HEK293 (cell line): ENCODE measurements around the gene CD40.

ENCODE experiments used
- CTCF ChIA-PET: fragments of 350-600 bp; formaldehyde crosslinking; extraction: SDS; loops from one replicate; lab custom pipeline; 2021; ENCODE audit warnings: antibody characterized with exemption; lab: Yijun Ruan, JAX
- POLR2A ChIA-PET: fragments of 300-600 bp; formaldehyde crosslinking; extraction: SDS; loops from one replicate; lab custom pipeline; 2020; ENCODE audit warnings: antibody characterized with exemption, inconsistent platforms; lab: Yijun Ruan, JAX
- H3K27ac ChIP-seq: fragments of 200-500 bp; sonication (Bioruptor generic); 2 replicates; pipeline ENCODE4 v1.5.1; 2014; ENCODE audit warnings: low read depth, low read length, control low read depth, inconsistent platforms; ENCODE audit errors: extremely low read depth
- H3K36me3 ChIP-seq, 2 experiments: fragments of 200-500 bp in 1 of 2; sonication (Bioruptor generic) in 1 of 2; 1 replicate in 1 of 2; 2 replicates in 1 of 2; pipeline ENCODE4 v1.5.1; 2014 to 2017; ENCODE audit warnings: inconsistent platforms in 2 of 2, low read length in 2 of 2; ENCODE audit not compliant: control insufficient read depth in 2 of 2, insufficient read depth in 1 of 2
- H3K4me1 ChIP-seq: fragments of 200-500 bp; sonication (Bioruptor generic); 2 replicates; pipeline ENCODE4 v1.5.1; 2014; ENCODE audit warnings: mild to moderate bottlenecking, low read length, inconsistent platforms; ENCODE audit not compliant: control insufficient read depth, insufficient read depth
- H3K4me3 ChIP-seq: 2 replicates; pipeline ENCODE4 v1.5.1; 2011; ENCODE audit warnings: low read depth, mild to moderate bottlenecking, control low read depth, low read length, moderate library complexity
- H3K9me3 ChIP-seq: fragments of 200-500 bp; sonication (Bioruptor generic); 2 replicates; pipeline ENCODE4 v1.5.1; 2014; ENCODE audit warnings: low read depth, low read length, inconsistent platforms; ENCODE audit not compliant: control insufficient read depth, insufficient read depth
- AEBP2 ChIP-seq: fragments of 450-650 bp; formaldehyde crosslinking; IDR thresholded peaks from 2 replicates; pipeline ENCODE4 v1.5.1; 2016; ENCODE audit warnings: missing biosample characterization, missing genetic modification characterization, borderline replicate concordance
- BCL6B ChIP-seq: fragments of 450-650 bp; formaldehyde crosslinking; IDR thresholded peaks from 2 replicates; pipeline ENCODE4 v1.5.1; 2017; ENCODE audit warnings: missing biosample characterization, missing genetic modification characterization
- GLI4 ChIP-seq: fragments of 450-650 bp; formaldehyde crosslinking; IDR thresholded peaks from 2 replicates; pipeline ENCODE4 v1.5.1; 2016; ENCODE audit warnings: missing biosample characterization, missing genetic modification characterization
- GLIS2 ChIP-seq: fragments of 450-650 bp; formaldehyde crosslinking; IDR thresholded peaks from 2 replicates; pipeline ENCODE4 v1.5.1; 2016; ENCODE audit warnings: missing biosample characterization, missing genetic modification characterization
- HIC1 ChIP-seq: fragments of 450-650 bp; formaldehyde crosslinking; IDR thresholded peaks from 2 replicates; pipeline ENCODE4 v1.5.1; 2016; ENCODE audit warnings: missing biosample characterization, missing genetic modification characterization
- KLF17 ChIP-seq: fragments of 450-650 bp; formaldehyde crosslinking; IDR thresholded peaks from 2 replicates; pipeline ENCODE4 v1.5.1; 2016; ENCODE audit warnings: missing biosample characterization, missing genetic modification characterization
- KLF8 ChIP-seq: fragments of 450-650 bp; formaldehyde crosslinking; IDR thresholded peaks from 2 replicates; pipeline ENCODE4 v1.5.1; 2016; ENCODE audit warnings: missing biosample characterization, missing genetic modification characterization
- PBX3 ChIP-seq: sonication (generic); formaldehyde crosslinking; IDR thresholded peaks from 2 replicates; pipeline ENCODE4 v1.8.1; 2022; ENCODE audit warnings: mild to moderate bottlenecking, moderate library complexity, missing genetic modification reagents
- PRDM1 ChIP-seq: fragments of 450-650 bp; formaldehyde crosslinking; IDR thresholded peaks from 2 replicates; pipeline ENCODE4; 2016; ENCODE audit warnings: missing biosample characterization, missing genetic modification characterization
- PRDM4 ChIP-seq: fragments of 450-650 bp; formaldehyde crosslinking; IDR thresholded peaks from 2 replicates; pipeline ENCODE4 v1.5.1; 2017; ENCODE audit warnings: missing biosample characterization, missing genetic modification characterization
- WT1 ChIP-seq: fragments of 450-650 bp; formaldehyde crosslinking; IDR thresholded peaks from 2 replicates; pipeline ENCODE4 v1.5.1; 2016; ENCODE audit warnings: missing biosample characterization, missing genetic modification characterization
- YY2 ChIP-seq: fragments of 450-650 bp; formaldehyde crosslinking; IDR thresholded peaks from 2 replicates; pipeline ENCODE4 v1.5.1; 2016; ENCODE audit warnings: missing biosample characterization, missing genetic modification characterization
- ZIC2 ChIP-seq: fragments of 450-650 bp; formaldehyde crosslinking; IDR thresholded peaks from 2 replicates; pipeline ENCODE4 v1.5.1; 2016; ENCODE audit warnings: missing biosample characterization, missing genetic modification characterization
- ZNF175 ChIP-seq: fragments of 450-650 bp; formaldehyde crosslinking; IDR thresholded peaks from 2 replicates; pipeline ENCODE4 v1.5.1; 2016; ENCODE audit warnings: missing biosample characterization, missing genetic modification characterization
- ZNF274 ChIP-seq, 2 experiments: fragments of 200-500 bp in 1 of 2; fragments of 450-650 bp in 1 of 2; sonication (Bioruptor generic) in 1 of 2; formaldehyde crosslinking in 1 of 2; IDR thresholded peaks; 2 replicates each; pipeline versions ENCODE4 v1.5.1 to v1.6.1; 2014 to 2016; ENCODE audit warnings: borderline replicate concordance in 1 of 2, inconsistent platforms in 1 of 2, low read length in 1 of 2, missing biosample characterization in 1 of 2, missing genetic modification characterization in 1 of 2
- ZNF391 ChIP-seq: fragments of 450-650 bp; formaldehyde crosslinking; IDR thresholded peaks from 2 replicates; pipeline ENCODE4 v1.5.1; 2016; ENCODE audit warnings: low read depth, missing biosample characterization, missing genetic modification characterization, borderline replicate concordance
- ZNF623 ChIP-seq: fragments of 450-650 bp; formaldehyde crosslinking; IDR thresholded peaks from 2 replicates; pipeline ENCODE4 v1.5.1; 2016; ENCODE audit warnings: missing biosample characterization, missing genetic modification characterization

CD40 gene

GRCh38 chr20:46134716-46135115 is 16.6 kb downstream of the CD40 start (continued):
- TF ChIP-seq BCL6B (tag by site-specific recombination) (no peak), PBX3 (CRISPR knock-in tag) (no peak), HIC1 (no peak)

GRCh38 chr20:46135856-46136633 is 17.9 kb downstream of the CD40 start:
- CTCF ChIA-PET = interaction anchor here (0.6 to 2.1 kb wide), 2 partner anchors 8 to 213 kb away, joined by 3 to 14 read pairs; no protein-coding TSS in a partner anchor
- Histone ChIP-seq H3K4me3 (no peak overlapping the region), H3K36me3 (no peaks in the 10 kb centered on the region), H3K4me1 (no peaks in the 10 kb centered on the region), H3K9me3 (no peaks in the 10 kb centered on the region), H3K27ac (no peak overlapping the region)
- POLR2A ChIA-PET = no interaction called here
- no peak for TF ChIP-seq ZNF391
- no peak for TF ChIP-seq AEBP2 (tag by site-specific recombination)
- no peak for TF ChIP-seq GLI4 (tag by site-specific recombination)
- TF ChIP-seq KLF17 (tag by site-specific recombination) = peak; percentile 91; the same call in 1 of the 2 replicates
- no peak for TF ChIP-seq ZNF623 (tag by site-specific recombination)
- no peak for TF ChIP-seq ZNF274 (IDR thresholded peaks at IDR 0.05; ENCODE audit: low read length)
- no peak for TF ChIP-seq ZNF274 (tag by site-specific recombination; IDR thresholded peaks at IDR 0.05; ENCODE audit: borderline replicate concordance)
- peak; percentile 98 for TF ChIP-seq ZIC2
- TF ChIP-seq ZNF175 (tag by site-specific recombination) = no peak
- peak; percentile 56; the same call in 1 of the 2 replicates for TF ChIP-seq PRDM1 (tag by site-specific recombination)
- TF ChIP-seq PRDM4 (tag by site-specific recombination) = no peak
- TF ChIP-seq GLIS2 (tag by site-specific recombination) = no peak
- TF ChIP-seq WT1 (tag by site-specific recombination) = 0 out of 2 replicates have a peak, but pooled peaks have one; percentile 25
- TF ChIP-seq YY2 (tag by site-specific recombination) = no peak
- no peak for TF ChIP-seq KLF8 (tag by site-specific recombination)
